Activated T-cell treated with anti-CD3 and anti-CD28 coated beads for 1 hour (primary cell): ENCODE data around the gene MARK2.

Experiments used
- DNase-seq: peaks from one replicate; pipeline ENCODE4 v3.0.0-alpha.2; 2020; ENCODE audit warnings: low read depth

MARK2 gene

GRCh38 chr11:63909591-63910506 lies 70.9 kb downstream of the MARK2 start:
- no peak for DNase-seq

GRCh38 chr11:63910675-63911074 lies 71.8 kb downstream of the MARK2 start:
- DNase-seq = no peak

- no peak for DNase-seq
Measured at GRCh38 chr11:63911440-63911839, 72.5 kb downstream of the MARK2 start.

- no peak for DNase-seq
Measured at GRCh38 chr11:63911876-63912275, 73.0 kb downstream of the MARK2 start.

- DNase-seq = no peak
Measured at GRCh38 chr11:63912678-63913077, 73.8 kb downstream of the MARK2 start.

- no peak for DNase-seq
Measured at GRCh38 chr11:63913866-63914830, 75.2 kb downstream of the MARK2 start.

- no peak for DNase-seq
Measured at GRCh38 chr11:63914896-63915691, 76.2 kb downstream of the MARK2 start.

GRCh38 chr11:63915961-63916836 lies 77.3 kb downstream of the MARK2 start:
- no peak for DNase-seq

- peak; percentile 39 for DNase-seq
Measured at GRCh38 chr11:63916837-63917691, 78.2 kb downstream of the MARK2 start, which contains the start of gene RCOR2. RCOR2 (minus strand) TSS chr11:63917164; CDS start chr11:63916456, 708 bp downstream.

- DNase-seq = no peak
Measured at GRCh38 chr11:63917692-63918506, 79.0 kb downstream of the MARK2 start.

- DNase-seq = no peak
Measured at GRCh38 chr11:63918507-63919191, 79.7 kb downstream of the MARK2 start.

GRCh38 chr11:63919267-63920125 lies 80.6 kb downstream of the MARK2 start:
- no peak for DNase-seq

GRCh38 chr11:63920126-63920938 lies 81.4 kb downstream of the MARK2 start:
- DNase-seq = no peak

GRCh38 chr11:63920939-63921417 lies 82.1 kb downstream of the MARK2 start:
- peak; percentile 31 for DNase-seq

GRCh38 chr11:63922673-63923192 lies 83.8 kb downstream of the MARK2 start:
- DNase-seq = no peak

GRCh38 chr11:63923319-63923718 lies 84.4 kb downstream of the MARK2 start:
- DNase-seq = no peak
